ENCODE measurements around the gene TTF2. TPM values are rescaled to one million over a fixed set of nuclear protein-coding genes. Genes with fewer than 3 reads are reported as not detected.

The TTF2 gene
- total and polyA plus RNA-seq, 9 of the 15 experiments (the other 6 are each of a cell fraction or from before 2014, with no cell fraction given): 9.4 to 71.1 (median 42.1) TPM

DNA sequence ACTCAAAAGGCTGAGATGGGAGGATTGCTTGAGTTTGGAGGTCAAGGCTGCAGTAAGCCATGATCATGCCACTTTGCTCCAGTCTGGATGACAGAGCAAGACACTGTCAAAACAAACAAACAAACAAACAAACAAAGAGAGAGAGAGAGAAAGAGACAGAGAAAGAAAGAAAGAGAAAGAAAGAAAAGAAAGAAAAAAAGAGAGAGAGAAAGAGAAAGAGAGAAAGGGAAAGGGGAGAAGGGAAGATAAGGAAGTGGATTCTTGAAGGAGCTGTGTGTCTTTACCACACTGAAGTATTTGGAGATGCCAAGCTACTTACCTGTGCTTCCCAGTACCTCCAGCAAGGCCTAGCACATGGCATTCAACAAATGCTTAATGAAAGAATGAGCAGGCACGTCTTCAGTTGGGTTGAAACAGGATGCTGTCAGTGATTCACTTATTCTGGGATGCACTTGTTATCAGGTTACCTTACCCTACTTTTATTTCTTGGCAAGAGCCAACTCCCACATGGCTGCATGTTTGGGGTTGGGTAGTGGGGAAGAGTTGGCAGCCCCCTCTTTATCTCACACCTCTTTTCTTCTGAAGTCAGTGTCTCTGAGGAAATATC is 29.8 kb upstream of the TTF2 start:
- intact Hi-C loops (cut with micrococcal nuclease) (no loop called here), in situ Hi-C loops (cut with MboI) (no loop called here)
- Histone ChIP-seq H3K4me2 (ENCODE audit: insufficient read depth, low read length) (no peak overlapping the region), H3K4me1 (replicated peaks in 1 of 2; ENCODE audit: control insufficient read depth in 2 of 2, insufficient read depth in 2 of 2, low read length in 2 of 2) (peaks cover 0 to 4% of the 10 kb centered on the region in 2 experiments; a peak in 1 of 5 replicates), H3K4me3 (no peak overlapping the region), H3K27ac (ENCODE audit: extremely low read depth, low read depth, low read length) (no peak overlapping the region), H3K9me1 (ENCODE audit: control insufficient read depth, insufficient read depth, low read length) (no peaks in the 10 kb centered on the region), H2AFZ (ENCODE audit: low read depth, low read length) (no peak overlapping the region), H3K27me3 (ENCODE audit: control insufficient read depth in 2 of 2, insufficient read depth in 2 of 2, low read length in 2 of 2) (peaks cover 6 to 20% of the 10 kb centered on the region in 2 experiments), H3K79me2 (ENCODE audit: control insufficient read depth, insufficient read depth, low read length) (no peaks in the 10 kb centered on the region), H3K9ac (ENCODE audit: insufficient read depth in 1 of 2, low read depth in 2 of 2, low read length in 2 of 2) (no peak overlapping the region), H3K36me3 (ENCODE audit: control insufficient read depth, insufficient read depth, low read length) (no peaks in the 10 kb centered on the region), H3K9me3 (replicated peaks; ENCODE audit: control insufficient read depth, insufficient read depth, low read depth, low read length) (no peaks in the 10 kb centered on the region), H4K20me1 (replicated peaks; ENCODE audit: control insufficient read depth, insufficient read depth, low read length) (no peaks in the 10 kb centered on the region)
- CTCF ChIA-PET (ENCODE audit: low intra/inter-chr PET ratio): no interaction called here
- no TSS peak for BruUV-seq (replicated peaks)
- WGBS (ENCODE audit: insufficient coverage, low coverage, missing lambda C conversion rate): 0% methylated on average over 1 of the region's 1 CpG
- POLR2A ChIA-PET: interaction anchor here (0.8 to 1.5 kb wide), 2 partner anchors 9 to 254 kb away, joined by 3 read pairs; no protein-coding TSS in a partner anchor
- no peak for DNase-seq (ENCODE audit: extremely low read depth in 1 of 4, low spot score in 3 of 4)
- no peak for FAIRE-seq
- no peak for ATAC-seq
- TF ChIP-seq, protein P1, sequence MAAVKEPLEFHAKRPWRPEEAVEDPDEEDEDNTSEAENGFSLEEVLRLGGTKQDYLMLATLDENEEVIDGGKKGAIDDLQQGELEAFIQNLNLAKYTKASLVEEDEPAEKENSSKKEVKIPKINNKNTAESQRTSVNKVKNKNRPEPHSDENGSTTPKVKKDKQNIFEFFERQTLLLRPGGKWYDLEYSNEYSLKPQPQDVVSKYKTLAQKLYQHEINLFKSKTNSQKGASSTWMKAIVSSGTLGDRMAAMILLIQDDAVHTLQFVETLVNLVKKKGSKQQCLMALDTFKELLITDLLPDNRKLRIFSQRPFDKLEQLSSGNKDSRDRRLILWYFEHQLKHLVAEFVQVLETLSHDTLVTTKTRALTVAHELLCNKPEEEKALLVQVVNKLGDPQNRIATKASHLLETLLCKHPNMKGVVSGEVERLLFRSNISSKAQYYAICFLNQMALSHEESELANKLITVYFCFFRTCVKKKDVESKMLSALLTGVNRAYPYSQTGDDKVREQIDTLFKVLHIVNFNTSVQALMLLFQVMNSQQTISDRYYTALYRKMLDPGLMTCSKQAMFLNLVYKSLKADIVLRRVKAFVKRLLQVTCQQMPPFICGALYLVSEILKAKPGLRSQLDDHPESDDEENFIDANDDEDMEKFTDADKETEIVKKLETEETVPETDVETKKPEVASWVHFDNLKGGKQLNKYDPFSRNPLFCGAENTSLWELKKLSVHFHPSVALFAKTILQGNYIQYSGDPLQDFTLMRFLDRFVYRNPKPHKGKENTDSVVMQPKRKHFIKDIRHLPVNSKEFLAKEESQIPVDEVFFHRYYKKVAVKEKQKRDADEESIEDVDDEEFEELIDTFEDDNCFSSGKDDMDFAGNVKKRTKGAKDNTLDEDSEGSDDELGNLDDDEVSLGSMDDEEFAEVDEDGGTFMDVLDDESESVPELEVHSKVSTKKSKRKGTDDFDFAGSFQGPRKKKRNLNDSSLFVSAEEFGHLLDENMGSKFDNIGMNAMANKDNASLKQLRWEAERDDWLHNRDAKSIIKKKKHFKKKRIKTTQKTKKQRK (IDR thresholded peaks at IDR 0.05; ENCODE audit: borderline replicate concordance, low read depth, low read length): no peak
- TF ChIP-seq, protein P2, sequence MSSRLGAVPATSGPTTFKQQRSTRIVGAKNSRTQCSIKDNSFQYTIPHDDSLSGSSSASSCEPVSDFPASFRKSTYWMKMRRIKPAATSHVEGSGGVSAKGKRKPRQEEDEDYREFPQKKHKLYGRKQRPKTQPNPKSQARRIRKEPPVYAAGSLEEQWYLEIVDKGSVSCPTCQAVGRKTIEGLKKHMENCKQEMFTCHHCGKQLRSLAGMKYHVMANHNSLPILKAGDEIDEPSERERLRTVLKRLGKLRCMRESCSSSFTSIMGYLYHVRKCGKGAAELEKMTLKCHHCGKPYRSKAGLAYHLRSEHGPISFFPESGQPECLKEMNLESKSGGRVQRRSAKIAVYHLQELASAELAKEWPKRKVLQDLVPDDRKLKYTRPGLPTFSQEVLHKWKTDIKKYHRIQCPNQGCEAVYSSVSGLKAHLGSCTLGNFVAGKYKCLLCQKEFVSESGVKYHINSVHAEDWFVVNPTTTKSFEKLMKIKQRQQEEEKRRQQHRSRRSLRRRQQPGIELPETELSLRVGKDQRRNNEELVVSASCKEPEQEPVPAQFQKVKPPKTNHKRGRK (tag; IDR thresholded peaks at IDR 0.05): peak; percentile 34; the same call in 1 of the 2 replicates
- no peak for TF ChIP-seq ARID2 (IDR thresholded peaks at IDR 0.05)
- TF ChIP-seq MEF2D (tag; conservative IDR thresholded peaks at IDR 0.05; ENCODE audit: low read depth): no peak
- TF ChIP-seq, protein P3, sequence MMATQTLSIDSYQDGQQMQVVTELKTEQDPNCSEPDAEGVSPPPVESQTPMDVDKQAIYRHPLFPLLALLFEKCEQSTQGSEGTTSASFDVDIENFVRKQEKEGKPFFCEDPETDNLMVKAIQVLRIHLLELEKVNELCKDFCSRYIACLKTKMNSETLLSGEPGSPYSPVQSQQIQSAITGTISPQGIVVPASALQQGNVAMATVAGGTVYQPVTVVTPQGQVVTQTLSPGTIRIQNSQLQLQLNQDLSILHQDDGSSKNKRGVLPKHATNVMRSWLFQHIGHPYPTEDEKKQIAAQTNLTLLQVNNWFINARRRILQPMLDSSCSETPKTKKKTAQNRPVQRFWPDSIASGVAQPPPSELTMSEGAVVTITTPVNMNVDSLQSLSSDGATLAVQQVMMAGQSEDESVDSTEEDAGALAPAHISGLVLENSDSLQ (IDR thresholded peaks at IDR 0.05): no peak
- TF ChIP-seq CREBBP (IDR thresholded peaks at IDR 0.05; ENCODE audit: low read depth, low read length): no peak
- peak; percentile 55 for TF ChIP-seq RBM39 (optimal IDR thresholded peaks at IDR 0.05; ENCODE audit: low read depth, low read length)
- TF ChIP-seq, protein P4, sequence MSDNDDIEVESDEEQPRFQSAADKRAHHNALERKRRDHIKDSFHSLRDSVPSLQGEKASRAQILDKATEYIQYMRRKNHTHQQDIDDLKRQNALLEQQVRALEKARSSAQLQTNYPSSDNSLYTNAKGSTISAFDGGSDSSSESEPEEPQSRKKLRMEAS (CRISPR knock-in tag; IDR thresholded peaks at IDR 0.05): no peak
- TF ChIP-seq, protein P5, sequence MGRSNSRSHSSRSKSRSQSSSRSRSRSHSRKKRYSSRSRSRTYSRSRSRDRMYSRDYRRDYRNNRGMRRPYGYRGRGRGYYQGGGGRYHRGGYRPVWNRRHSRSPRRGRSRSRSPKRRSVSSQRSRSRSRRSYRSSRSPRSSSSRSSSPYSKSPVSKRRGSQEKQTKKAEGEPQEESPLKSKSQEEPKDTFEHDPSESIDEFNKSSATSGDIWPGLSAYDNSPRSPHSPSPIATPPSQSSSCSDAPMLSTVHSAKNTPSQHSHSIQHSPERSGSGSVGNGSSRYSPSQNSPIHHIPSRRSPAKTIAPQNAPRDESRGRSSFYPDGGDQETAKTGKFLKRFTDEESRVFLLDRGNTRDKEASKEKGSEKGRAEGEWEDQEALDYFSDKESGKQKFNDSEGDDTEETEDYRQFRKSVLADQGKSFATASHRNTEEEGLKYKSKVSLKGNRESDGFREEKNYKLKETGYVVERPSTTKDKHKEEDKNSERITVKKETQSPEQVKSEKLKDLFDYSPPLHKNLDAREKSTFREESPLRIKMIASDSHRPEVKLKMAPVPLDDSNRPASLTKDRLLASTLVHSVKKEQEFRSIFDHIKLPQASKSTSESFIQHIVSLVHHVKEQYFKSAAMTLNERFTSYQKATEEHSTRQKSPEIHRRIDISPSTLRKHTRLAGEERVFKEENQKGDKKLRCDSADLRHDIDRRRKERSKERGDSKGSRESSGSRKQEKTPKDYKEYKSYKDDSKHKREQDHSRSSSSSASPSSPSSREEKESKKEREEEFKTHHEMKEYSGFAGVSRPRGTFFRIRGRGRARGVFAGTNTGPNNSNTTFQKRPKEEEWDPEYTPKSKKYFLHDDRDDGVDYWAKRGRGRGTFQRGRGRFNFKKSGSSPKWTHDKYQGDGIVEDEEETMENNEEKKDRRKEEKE (IDR thresholded peaks at IDR 0.05; ENCODE audit: borderline replicate concordance in 1 of 2, control insufficient read depth in 1 of 2, low read depth in 2 of 2, low read length in 1 of 2): no peak
- TF ChIP-seq SMARCA5 (IDR thresholded peaks at IDR 0.05): no peak
- TF ChIP-seq MTA3 (IDR thresholded peaks at IDR 0.05; ENCODE audit: borderline replicate concordance): no peak
- no peak for TF ChIP-seq SNRNP70 (optimal IDR thresholded peaks at IDR 0.05; ENCODE audit: low read depth, low read length)

All from K562 (cell line).